ENCODE data around the gene VEGFC.

The VEGFC gene

DNA sequence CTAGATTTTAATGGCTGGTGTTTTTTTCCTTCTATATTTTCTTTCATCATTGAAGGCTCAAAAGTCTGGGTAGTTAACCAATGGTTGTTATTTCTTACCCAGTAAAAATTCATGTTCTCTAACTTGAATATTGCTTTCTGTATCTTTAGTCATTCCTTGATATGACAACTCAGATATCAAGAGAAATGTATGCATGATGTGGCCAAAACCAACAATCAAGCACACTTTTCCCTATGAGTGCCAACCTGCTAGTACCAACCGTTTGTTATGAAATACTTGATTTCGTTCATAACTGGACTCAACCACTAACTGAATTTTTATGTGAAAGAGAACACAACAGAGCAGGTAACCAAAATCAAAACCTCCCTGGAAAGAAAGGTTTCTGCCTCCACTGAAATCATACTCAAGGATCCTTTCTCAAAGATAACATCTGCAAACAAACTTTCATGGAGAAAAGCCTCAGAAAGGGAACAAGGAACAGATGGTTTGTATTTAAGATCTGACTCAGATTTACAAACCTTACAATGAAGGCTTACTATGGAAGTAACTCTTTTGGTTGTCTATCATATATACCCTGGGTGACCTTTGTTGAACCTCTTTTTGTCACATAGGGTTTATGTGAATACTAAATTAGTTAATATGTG, 8.3 kb upstream of the VEGFC start:
- Histone ChIP-seq H2AFZ (no peak overlapping the region), H3K4me2 (ENCODE audit: low read length) (no peak overlapping the region), H3K79me2 (no peaks in the 10 kb centered on the region), H3K9me3 (ENCODE audit: control insufficient read depth, low read length) (no peaks in the 10 kb centered on the region), H3K9ac (no peak overlapping the region), H3K4me3 (ENCODE audit: low read depth, low read length) (no peak overlapping the region), H3K4me1 (no peaks in the 10 kb centered on the region), H3K27ac (no peak overlapping the region), H3K36me3 (ENCODE audit: control insufficient read depth, insufficient read depth, low read length) (no peaks in the 10 kb centered on the region), H3K27me3 (ENCODE audit: control insufficient read depth, insufficient read depth, low read length) (no peaks in the 10 kb centered on the region)
- TF ChIP-seq CTCF (IDR thresholded peaks at IDR 0.05): no peak

DNA sequence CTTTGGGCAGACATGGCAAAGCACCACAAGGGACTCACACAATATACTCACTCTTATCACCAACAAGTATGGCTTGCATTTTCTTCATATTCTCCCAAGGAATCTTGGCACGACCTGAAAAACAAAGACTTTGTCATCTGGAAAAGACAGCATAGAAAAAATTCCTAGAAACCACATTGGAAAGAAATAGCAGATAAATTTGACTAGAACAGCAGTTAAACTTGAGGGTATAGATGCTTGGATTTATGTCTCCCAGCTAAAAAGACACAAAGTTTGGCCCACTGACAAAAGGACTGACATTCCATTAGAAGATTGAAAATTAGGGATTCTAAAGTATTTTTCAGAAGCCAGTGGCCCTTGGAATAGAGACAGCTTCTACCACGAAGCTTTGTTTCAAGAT, 6.9 kb upstream of the VEGFC start:
- H3K9ac ChIP-seq: no peak overlapping the region
- no peaks in the 10 kb centered on the region for H3K4me1 ChIP-seq
- H3K36me3 ChIP-seq (ENCODE audit: control insufficient read depth, insufficient read depth, low read length): no peaks in the 10 kb centered on the region
- H3K27me3 ChIP-seq (ENCODE audit: control insufficient read depth, insufficient read depth, low read length): no peaks in the 10 kb centered on the region
- TF ChIP-seq CTCF (IDR thresholded peaks at IDR 0.05): no peak
- no peak overlapping the region for H3K27ac ChIP-seq
- no peak overlapping the region for H2AFZ ChIP-seq
- no peaks in the 10 kb centered on the region for H3K79me2 ChIP-seq
- H3K9me3 ChIP-seq (ENCODE audit: control insufficient read depth, low read length): no peaks in the 10 kb centered on the region
- no peak overlapping the region for H3K4me3 ChIP-seq (ENCODE audit: low read depth, low read length)
- no peak overlapping the region for H3K4me2 ChIP-seq (ENCODE audit: low read length)

DNA sequence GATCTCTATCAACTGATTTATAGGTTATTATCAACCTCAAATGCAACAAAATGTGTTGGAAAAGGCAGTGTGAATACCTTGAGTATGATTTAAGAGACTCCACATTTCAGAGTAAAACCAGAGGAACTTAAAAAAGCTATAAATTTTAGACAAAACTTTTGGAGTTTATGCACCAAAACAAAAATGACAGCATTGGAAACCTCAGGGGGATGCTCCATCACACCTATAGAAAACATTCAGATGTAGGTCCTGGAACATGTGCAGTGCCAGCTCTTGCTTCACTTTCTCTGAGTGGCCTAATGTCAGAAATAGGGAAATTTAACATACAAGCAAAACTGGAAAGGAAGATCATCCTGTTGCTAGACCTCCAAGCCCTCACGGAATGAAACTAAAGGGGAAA, 5.8 kb upstream of the VEGFC start:
- Histone ChIP-seq H3K36me3 (ENCODE audit: control insufficient read depth, insufficient read depth, low read length) (no peaks in the 10 kb centered on the region), H3K9me3 (ENCODE audit: control insufficient read depth, low read length) (no peaks in the 10 kb centered on the region), H2AFZ (no peak overlapping the region), H3K79me2 (no peaks in the 10 kb centered on the region), H3K27ac (no peak overlapping the region), H3K4me1 (no peaks in the 10 kb centered on the region), H3K9ac (no peak overlapping the region), H3K4me3 (ENCODE audit: low read depth, low read length) (no peak overlapping the region), H3K4me2 (ENCODE audit: low read length) (no peak overlapping the region), H3K27me3 (ENCODE audit: control insufficient read depth, insufficient read depth, low read length) (no peaks in the 10 kb centered on the region)
- TF ChIP-seq CTCF (IDR thresholded peaks at IDR 0.05): no peak

DNA sequence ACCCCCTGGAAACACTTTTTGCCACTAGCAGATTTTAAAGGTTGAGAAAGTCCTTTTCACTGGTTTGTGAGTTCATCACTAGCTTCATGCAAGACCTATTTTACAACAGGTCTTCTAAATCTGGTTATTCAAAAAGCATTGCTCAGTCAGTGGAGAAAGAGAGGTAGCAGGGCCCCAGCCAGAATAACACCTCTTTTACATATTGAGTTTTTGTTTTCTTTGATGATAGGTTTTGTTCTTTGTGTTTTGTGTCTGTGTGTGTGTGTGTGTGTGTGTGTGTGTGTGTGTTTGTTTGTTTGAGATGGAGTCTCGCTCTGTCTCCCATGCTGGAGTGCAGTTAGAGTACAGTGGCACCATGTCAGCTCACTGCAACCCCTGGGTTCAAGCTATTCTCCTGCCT, 2.7 kb upstream of the VEGFC start:
- no peaks in the 10 kb centered on the region for H3K36me3 ChIP-seq (ENCODE audit: control insufficient read depth, insufficient read depth, low read length)

More for the DNA sequence above, 2.7 kb upstream of the VEGFC start:
- Histone ChIP-seq H3K9ac (no peak overlapping the region), H3K9me3 (ENCODE audit: control insufficient read depth, low read length) (no peaks in the 10 kb centered on the region), H3K79me2 (no peaks in the 10 kb centered on the region), H3K4me1 (no peaks in the 10 kb centered on the region), H3K4me3 (ENCODE audit: low read depth, low read length) (no peak overlapping the region), H3K27me3 (ENCODE audit: control insufficient read depth, insufficient read depth, low read length) (no peaks in the 10 kb centered on the region), H3K4me2 (ENCODE audit: low read length) (no peak overlapping the region), H3K27ac (no peak overlapping the region), H2AFZ (no peak overlapping the region)
- no peak for TF ChIP-seq CTCF (IDR thresholded peaks at IDR 0.05)
